ENCODE data around the gene HMHB1.
"Not testable (repeated sequence)": the region's sequence is repeated elsewhere in the genome, so short reads cannot be mapped to it uniquely, and the experiment has no call there.

Gene HMHB1

GRCh38 chr5:143790457-143791112, 21.4 kb upstream of the HMHB1 start:
- DNase-seq: no peak
- no peak for TF ChIP-seq GATA1 (IDR thresholded peaks at IDR 0.05; ENCODE audit: low read depth, low read length)
- TF ChIP-seq POLR2A (IDR thresholded peaks at IDR 0.05; ENCODE audit: low read length): no peak

DNA sequence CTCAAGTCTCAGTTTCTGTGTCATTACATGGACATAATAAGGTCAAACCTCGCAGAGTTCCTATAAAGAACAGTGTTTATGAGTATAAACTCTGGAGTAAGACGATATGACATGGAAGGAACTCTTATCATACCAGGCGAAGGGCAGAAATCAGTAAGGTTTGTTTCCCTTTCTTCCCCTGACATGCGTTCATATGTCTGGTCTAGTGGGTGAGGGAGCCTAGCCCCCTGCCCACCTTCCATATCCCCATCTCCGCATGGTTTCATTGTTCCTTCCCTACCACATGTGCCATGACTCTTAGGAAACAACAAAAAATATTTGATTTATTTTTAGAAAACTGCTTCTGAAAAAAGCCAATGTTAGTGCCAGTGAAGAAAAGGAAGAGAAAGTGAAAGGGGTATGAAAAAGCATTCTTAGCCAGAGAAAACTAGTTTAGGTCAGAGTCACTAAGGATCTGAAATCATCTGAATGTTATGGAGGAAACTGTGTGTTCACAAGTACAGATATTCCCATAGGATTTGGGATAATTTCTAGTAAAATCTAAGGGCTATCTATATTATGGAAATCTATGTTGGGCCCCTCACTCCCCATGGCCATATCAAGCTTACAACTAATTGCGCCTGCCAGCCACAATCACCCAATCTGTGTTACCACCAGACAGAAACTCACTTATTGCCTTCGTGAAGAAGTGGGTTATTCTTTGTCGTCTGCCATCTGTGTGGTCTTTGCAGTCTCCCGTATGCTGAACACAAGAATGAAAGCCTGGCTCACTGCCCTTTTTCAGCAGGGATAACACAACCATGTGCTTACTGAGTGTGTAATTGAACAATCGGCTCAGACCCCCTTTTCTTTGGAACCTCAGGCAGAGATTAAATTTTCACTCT, 19.9 kb upstream of the HMHB1 start:
- TF ChIP-seq POLR2A (IDR thresholded peaks at IDR 0.05; ENCODE audit: low read length): no peak
- no peak for TF ChIP-seq GATA1 (IDR thresholded peaks at IDR 0.05; ENCODE audit: low read depth, low read length)
- no peak for DNase-seq

GRCh38 chr5:143793249-143793648, 18.7 kb upstream of the HMHB1 start:
- DNase-seq: no peak
- no peak for TF ChIP-seq GATA1 (IDR thresholded peaks at IDR 0.05; ENCODE audit: low read depth, low read length)

DNA sequence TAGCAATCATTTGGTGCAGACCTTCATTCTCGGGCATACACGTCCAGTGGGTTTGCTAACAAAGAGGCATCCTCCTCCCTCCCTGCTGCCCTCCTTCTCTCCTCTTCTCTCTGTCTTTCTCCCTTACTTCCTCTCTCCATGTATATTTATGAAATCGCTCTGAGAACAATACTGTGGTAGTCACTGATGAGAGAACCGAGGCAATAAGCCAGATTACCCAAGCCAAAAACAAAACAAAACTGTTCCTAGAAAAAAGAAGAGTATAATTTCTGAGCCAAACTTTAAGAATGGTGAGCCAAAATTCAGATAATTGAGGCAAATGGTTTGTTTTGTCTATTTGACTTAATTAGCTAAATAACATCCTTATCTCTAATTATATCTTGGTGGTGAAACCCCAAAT, 15.8 kb upstream of the HMHB1 start:
- TF ChIP-seq GATA1 (IDR thresholded peaks at IDR 0.05; ENCODE audit: low read depth, low read length) (no peak), POLR2A (IDR thresholded peaks at IDR 0.05; ENCODE audit: low read length) (no peak)
- DNase-seq: no peak

- TF ChIP-seq GATA1 (IDR thresholded peaks at IDR 0.05; ENCODE audit: low read depth, low read length) (no peak), POLR2A (IDR thresholded peaks at IDR 0.05; ENCODE audit: low read length) (no peak)
Observed at GRCh38 chr5:143796753-143797152, 15.2 kb upstream of the HMHB1 start.

GRCh38 chr5:143800715-143801114, 11.2 kb upstream of the HMHB1 start:
- no peak for DNase-seq
- TF ChIP-seq POLR2A (IDR thresholded peaks at IDR 0.05; ENCODE audit: low read length) (no peak), GATA1 (IDR thresholded peaks at IDR 0.05; ENCODE audit: low read depth, low read length) (no peak)

More at GRCh38 chr5:143796753-143797152, 15.2 kb upstream of the HMHB1 start:
- DNase-seq: no peak

DNA sequence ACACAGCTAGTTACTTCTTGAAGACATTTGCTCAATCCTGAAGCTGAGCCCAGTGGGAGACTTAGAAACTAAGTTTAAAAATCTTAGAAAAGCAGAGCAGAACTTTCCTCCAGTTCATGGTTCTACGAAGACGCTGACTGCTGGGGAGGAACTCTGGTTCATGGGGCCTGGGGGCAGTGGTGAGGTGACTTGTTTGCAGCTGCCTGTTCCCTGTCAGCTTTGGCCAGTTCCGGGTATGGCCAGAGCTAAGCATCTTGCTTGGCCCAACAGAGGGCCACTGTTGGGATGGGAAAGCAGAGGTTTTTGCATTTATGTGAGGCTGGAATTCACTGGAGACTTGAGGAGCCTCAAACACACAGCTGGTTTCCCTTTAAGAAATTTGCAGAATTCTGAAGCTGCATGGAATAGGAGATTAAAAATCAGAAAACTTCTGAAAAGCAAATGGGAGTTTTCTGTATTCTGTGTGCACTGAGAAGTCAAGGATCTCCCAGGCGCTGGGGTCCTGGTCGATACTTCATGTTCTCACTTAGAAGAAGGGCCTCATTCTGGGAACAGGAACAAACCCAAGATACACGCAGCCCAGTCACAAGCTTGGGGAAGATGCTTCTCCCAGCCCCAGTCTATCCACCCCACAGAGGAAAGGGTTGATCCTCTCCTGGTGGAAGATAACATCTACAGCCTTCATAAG, 10.6 kb upstream of the HMHB1 start:
- no peak for TF ChIP-seq POLR2A (IDR thresholded peaks at IDR 0.05; ENCODE audit: low read length)
- TF ChIP-seq GATA1 (IDR thresholded peaks at IDR 0.05; ENCODE audit: low read depth, low read length): no peak
- DNase-seq: no peak

DNA sequence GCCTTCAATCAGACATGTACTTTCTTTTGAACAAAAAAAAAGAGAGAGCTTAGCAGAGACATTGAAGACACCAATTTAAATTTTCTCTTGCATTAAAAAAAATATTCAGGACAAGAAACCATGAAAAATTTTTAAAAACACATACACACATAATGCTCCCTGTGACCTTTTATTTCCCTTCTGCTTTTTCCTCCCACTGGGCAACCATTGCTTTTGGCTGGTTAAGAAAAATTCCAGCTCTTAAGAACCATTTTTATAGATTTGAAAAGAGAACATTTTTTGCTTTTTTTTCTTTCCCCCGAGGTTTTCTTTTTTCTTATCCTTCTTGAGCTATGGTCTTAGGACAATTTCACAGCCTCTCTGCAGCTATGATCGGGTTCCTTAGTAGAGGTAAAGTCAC, 6.1 kb upstream of the HMHB1 start:
- TF ChIP-seq POLR2A (IDR thresholded peaks at IDR 0.05; ENCODE audit: low read length): no peak
- no peak for TF ChIP-seq GATA1 (IDR thresholded peaks at IDR 0.05; ENCODE audit: low read depth, low read length)

GRCh38 chr5:143806579-143806978, 5.4 kb upstream of the HMHB1 start:
- DNase-seq: no peak
- TF ChIP-seq POLR2A (IDR thresholded peaks at IDR 0.05; ENCODE audit: low read length) (no peak), GATA1 (IDR thresholded peaks at IDR 0.05; ENCODE audit: low read depth, low read length) (no peak)

More for the DNA sequence above, 6.1 kb upstream of the HMHB1 start:
- no peak for DNase-seq

DNA sequence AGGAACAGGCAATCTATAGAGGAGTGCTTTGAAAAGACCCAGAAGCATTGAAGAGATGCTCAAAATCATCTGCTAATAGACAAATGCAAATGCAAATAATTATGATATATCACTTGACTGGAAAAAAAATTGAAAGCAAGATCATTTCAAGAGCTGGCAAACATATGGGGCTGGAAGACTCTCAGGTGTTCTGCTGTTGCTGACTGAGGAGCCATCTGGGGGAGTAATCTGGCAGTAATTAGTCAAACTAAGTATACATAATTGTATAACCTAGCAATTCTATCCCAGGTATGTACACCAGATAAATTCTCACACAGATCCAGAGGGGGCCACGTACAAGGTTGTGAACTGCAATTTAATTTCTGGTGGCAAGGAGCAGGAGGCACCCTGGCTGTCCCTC, 4.6 kb upstream of the HMHB1 start:
- no peak for TF ChIP-seq GATA1 (IDR thresholded peaks at IDR 0.05; ENCODE audit: low read depth, low read length)
- no peak for TF ChIP-seq POLR2A (IDR thresholded peaks at IDR 0.05; ENCODE audit: low read length)
- no peak for DNase-seq

DNA sequence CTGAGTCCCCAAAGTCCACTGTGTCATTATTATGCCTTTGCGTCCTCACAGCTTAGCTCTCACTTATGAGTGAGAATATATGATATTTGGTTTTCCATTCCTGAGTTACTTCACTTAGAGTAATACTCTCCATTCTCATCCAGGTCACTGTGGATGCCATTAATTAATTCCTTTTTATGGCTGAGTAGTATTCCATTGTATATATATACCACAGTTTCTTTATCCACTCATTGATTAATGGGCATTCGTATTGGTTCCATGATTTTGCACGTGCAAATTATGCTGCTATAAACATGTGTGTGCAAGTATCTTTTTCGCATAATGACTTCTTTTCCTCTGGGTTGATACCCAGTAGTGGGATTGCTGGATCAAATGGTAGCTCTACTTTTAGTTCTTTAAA, 4.4 kb downstream of the HMHB1 start:
- not testable (repeated sequence) for DNase-seq

DNA sequence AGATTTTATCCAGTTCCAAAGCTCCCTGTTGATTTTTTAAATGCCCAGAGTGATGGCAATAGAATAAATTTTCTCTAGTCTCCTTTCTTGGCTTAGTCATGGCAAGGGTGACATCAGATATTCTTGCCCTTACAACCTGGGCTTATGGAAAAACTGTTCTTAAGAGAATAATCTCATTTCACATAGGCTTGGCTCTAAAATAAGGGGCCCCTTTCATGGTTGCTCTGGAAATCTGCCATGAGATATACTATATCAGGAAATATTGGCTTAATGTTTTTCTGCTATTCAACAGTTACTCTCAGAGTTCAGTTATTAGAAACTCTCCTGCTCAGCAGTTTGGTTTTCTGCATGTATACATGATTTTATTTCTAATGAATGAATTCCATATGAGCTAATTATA, 7.8 kb downstream of the HMHB1 start:
- peak in 1 of 2 experiments; percentile 6 for DNase-seq
- no peak for TF ChIP-seq GATA1 (IDR thresholded peaks at IDR 0.05; ENCODE audit: low read depth, low read length)
- no peak for TF ChIP-seq POLR2A (IDR thresholded peaks at IDR 0.05; ENCODE audit: low read length)

GRCh38 chr5:143820451-143820850, 8.5 kb downstream of the HMHB1 start:
- no peak for DNase-seq
- TF ChIP-seq GATA1 (IDR thresholded peaks at IDR 0.05; ENCODE audit: low read depth, low read length) (no peak), POLR2A (IDR thresholded peaks at IDR 0.05; ENCODE audit: low read length) (no peak)
